Right lobe of liver (tissue), 4 donors: ENCODE measurements around the gene ZKSCAN4.

Experiments
- POLR2A ChIP-seq: fragments of 450-650 bp; IDR thresholded peaks from one replicate; pipeline ENCODE4 v1.6.1; 2017; ENCODE audit warnings: antibody characterized with exemption, mild to moderate bottlenecking
- TF ChIP-seq, protein P1 (sequence below), 4 donors: fragments of 200-600 bp in 3 of 4; fragments of 450-650 bp in 1 of 4; IDR thresholded peaks; one replicate each; pipeline versions ENCODE4 v1.5.1 to v1.8.0; 2016 to 2022; ENCODE audit warnings: antibody characterized with exemption in 4 of 4, mild to moderate bottlenecking in 2 of 4
- donor health status: DM: no; HTN: no; CAD: no.
- donor health status: DM: no; HTN: no; CAD: no.
- donor health status: DM: no; HTN: yes; CAD: no.

- TF ChIP-seq, protein P1, sequence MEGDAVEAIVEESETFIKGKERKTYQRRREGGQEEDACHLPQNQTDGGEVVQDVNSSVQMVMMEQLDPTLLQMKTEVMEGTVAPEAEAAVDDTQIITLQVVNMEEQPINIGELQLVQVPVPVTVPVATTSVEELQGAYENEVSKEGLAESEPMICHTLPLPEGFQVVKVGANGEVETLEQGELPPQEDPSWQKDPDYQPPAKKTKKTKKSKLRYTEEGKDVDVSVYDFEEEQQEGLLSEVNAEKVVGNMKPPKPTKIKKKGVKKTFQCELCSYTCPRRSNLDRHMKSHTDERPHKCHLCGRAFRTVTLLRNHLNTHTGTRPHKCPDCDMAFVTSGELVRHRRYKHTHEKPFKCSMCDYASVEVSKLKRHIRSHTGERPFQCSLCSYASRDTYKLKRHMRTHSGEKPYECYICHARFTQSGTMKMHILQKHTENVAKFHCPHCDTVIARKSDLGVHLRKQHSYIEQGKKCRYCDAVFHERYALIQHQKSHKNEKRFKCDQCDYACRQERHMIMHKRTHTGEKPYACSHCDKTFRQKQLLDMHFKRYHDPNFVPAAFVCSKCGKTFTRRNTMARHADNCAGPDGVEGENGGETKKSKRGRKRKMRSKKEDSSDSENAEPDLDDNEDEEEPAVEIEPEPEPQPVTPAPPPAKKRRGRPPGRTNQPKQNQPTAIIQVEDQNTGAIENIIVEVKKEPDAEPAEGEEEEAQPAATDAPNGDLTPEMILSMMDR (IDR thresholded peaks at IDR 0.05) = no peak
- TF ChIP-seq POLR2A = no peak
Observed at GRCh38 chr6:28251661-28252008, 434 bp downstream of the ZKSCAN4 start.
